Measurements from ENCODE around the gene HMSD. TPM values are rescaled to one million over a fixed set of nuclear protein-coding genes. Genes with fewer than 3 reads are reported as not detected.

The HMSD gene
- polyA plus RNA-seq, 1 of the 3 experiments (the other 2 are of a cell fraction): not detected

DNA sequence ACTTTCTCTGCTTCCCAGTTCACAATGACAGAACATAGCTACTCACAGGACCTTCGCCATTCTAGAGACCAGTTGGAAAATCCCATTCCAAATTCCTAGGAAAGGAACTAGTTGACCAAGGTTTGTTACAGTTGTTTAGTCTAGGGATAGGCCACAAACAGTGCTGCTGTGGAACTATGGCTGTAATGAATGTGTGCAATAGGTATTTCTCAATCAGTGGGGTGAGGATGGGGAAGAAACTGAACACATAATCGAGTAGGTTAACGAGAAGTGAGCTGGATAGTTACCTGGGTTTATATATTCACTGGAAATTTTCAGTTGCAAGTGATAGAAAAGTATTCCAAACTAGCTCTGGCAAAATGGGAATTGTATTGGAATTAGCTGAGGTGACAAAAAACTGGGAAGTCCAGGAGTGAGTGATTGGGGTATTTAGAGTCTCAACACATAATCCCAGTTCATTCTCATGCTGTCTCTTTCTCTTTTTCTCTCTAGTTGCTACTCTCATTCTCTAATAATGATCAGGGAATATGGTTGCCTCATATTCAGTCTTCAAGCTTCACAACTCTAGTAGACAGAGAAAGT, 18.2 kb upstream of the HMSD start:
- peaks cover 4% of the 10 kb centered on the region; the same call in 1 of the 2 replicates for H3K27me3 ChIP-seq (ENCODE audit: insufficient read depth)
- no peaks in the 10 kb centered on the region for H3K9me2 ChIP-seq
- no peaks in the 10 kb centered on the region; a peak in 1 of 4 replicates for H3K4me1 ChIP-seq (ENCODE audit: control insufficient read depth in 1 of 2, insufficient read depth in 2 of 2, low read depth in 1 of 2, low read length in 1 of 2)
- no peaks in the 10 kb centered on the region for H3K79me2 ChIP-seq (ENCODE audit: insufficient read depth)
- no peaks in the 10 kb centered on the region for H3F3A ChIP-seq (replicated peaks; ENCODE audit: insufficient read depth)
- 9% methylated on average over 3 of the region's 3 CpGs for WGBS (ENCODE audit: low lambda C conversion rate)
- H3K9ac ChIP-seq: no peak overlapping the region
- TF ChIP-seq, protein P1, sequence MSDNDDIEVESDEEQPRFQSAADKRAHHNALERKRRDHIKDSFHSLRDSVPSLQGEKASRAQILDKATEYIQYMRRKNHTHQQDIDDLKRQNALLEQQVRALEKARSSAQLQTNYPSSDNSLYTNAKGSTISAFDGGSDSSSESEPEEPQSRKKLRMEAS (IDR thresholded peaks at IDR 0.05; ENCODE audit: low read depth): no peak
- TF ChIP-seq RCOR1 (IDR thresholded peaks at IDR 0.05; ENCODE audit: low read length) (no peak), NFIC (IDR thresholded peaks at IDR 0.05; ENCODE audit: borderline replicate concordance) (no peak), GATA2 (CRISPR knock-in tag; IDR thresholded peaks at IDR 0.05) (no peak), FOXM1 (IDR thresholded peaks at IDR 0.05; ENCODE audit: low read depth) (no peak), TCF12 (IDR thresholded peaks at IDR 0.05) (no peak), NRF1 (IDR thresholded peaks at IDR 0.05; ENCODE audit: low read depth, low read length) (no peak), POLR2AphosphoS5 (IDR thresholded peaks at IDR 0.05; ENCODE audit: low read depth, low read length) (no peak)
- TF ChIP-seq, protein P2, sequence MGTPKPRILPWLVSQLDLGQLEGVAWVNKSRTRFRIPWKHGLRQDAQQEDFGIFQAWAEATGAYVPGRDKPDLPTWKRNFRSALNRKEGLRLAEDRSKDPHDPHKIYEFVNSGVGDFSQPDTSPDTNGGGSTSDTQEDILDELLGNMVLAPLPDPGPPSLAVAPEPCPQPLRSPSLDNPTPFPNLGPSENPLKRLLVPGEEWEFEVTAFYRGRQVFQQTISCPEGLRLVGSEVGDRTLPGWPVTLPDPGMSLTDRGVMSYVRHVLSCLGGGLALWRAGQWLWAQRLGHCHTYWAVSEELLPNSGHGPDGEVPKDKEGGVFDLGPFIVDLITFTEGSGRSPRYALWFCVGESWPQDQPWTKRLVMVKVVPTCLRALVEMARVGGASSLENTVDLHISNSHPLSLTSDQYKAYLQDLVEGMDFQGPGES (IDR thresholded peaks at IDR 0.05; ENCODE audit: low read depth, low read length): no peak
- TF ChIP-seq, protein P3, sequence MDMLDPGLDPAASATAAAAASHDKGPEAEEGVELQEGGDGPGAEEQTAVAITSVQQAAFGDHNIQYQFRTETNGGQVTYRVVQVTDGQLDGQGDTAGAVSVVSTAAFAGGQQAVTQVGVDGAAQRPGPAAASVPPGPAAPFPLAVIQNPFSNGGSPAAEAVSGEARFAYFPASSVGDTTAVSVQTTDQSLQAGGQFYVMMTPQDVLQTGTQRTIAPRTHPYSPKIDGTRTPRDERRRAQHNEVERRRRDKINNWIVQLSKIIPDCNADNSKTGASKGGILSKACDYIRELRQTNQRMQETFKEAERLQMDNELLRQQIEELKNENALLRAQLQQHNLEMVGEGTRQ (IDR thresholded peaks at IDR 0.05; ENCODE audit: borderline replicate concordance, low read depth, low read length): no peak
- no peak overlapping the region for H3K27ac ChIP-seq (ENCODE audit: low read depth in 2 of 2, low read length in 1 of 2)
- H4K20me1 ChIP-seq (ENCODE audit: insufficient read depth): no peaks in the 10 kb centered on the region
- no peak overlapping the region for H3K4me2 ChIP-seq
- H3K36me3 ChIP-seq (replicated peaks in 1 of 2; ENCODE audit: control insufficient read depth in 1 of 2, insufficient read depth in 2 of 2, low read length in 1 of 2): no peaks in the 10 kb centered on the region
- CTCF ChIA-PET: no interaction called here
- H3K4me3 ChIP-seq (ENCODE audit: low read depth in 2 of 2, low read length in 1 of 2): no peak overlapping the region
- POLR2A ChIA-PET: no interaction called here
- no peak overlapping the region for H2AFZ ChIP-seq (ENCODE audit: low read depth)
- no peaks in the 10 kb centered on the region for H3K9me3 ChIP-seq
- no peak for DNase-seq

DNA sequence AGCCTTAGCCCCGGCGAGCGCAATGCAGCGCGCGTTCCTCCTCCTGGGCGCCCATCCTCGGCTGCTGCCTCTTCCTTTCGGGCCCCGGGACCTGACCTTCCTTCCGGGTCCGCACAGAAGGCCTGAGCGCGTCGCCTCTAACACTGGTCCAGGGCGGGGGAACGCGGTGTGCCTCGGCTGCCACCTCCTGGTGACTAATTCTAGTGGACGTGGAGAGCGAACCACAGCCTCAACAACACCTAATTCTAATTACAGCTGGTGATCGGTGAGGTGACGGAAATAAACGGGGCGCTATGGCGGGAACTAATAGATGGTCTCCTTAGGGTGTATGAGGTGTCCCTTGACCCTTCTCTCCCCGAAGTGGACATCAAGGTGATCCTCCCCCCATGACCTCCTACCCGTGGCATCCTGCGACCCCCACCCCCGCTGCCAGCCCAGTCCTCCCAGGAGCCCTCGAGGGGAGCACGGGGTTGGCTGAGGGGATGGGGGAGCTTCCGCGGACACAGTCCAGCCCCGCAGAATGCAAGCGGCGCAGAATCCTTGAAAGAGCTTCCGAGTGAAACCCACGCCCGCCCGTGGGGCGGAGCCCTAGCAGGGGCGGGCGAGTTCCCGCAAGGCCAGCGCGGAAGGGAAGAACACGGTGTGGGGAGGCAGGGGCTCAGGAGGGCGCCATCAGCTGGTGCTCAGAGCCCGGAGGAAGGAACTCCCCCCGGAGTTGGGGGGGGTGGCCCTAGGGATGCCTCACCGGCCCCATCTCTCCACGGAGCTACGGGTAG, 12.8 kb upstream of the HMSD start:
- ChIA-PET POLR2A (no interaction called here), CTCF (interaction anchor here (0.5 to 3.9 kb wide), 34 partner anchors 9 to 514 kb away, joined by 3 to 19 read pairs (median 5); partner anchors contain the start of genes HMSD, SERPINB2 and VPS4B)
- H3K36me3 ChIP-seq (replicated peaks in 1 of 2; ENCODE audit: control insufficient read depth in 1 of 2, insufficient read depth in 2 of 2, low read length in 1 of 2): no peaks in the 10 kb centered on the region
- peak overlapping the region; percentile 82 for H3K4me2 ChIP-seq
- no peaks in the 10 kb centered on the region for H4K20me1 ChIP-seq (ENCODE audit: insufficient read depth)
- H3K27ac ChIP-seq (ENCODE audit: low read depth in 2 of 2, low read length in 1 of 2): no peak overlapping the region
- H3K79me2 ChIP-seq (ENCODE audit: insufficient read depth): no peaks in the 10 kb centered on the region
- DNase-seq: peak; percentile 85
- WGBS (ENCODE audit: low lambda C conversion rate): 10% methylated on average over 29 of the region's 54 CpGs
- peak overlapping the region; percentile 93 for H2AFZ ChIP-seq (ENCODE audit: low read depth)
- H3K9ac ChIP-seq: no peak overlapping the region
- H3K9me2 ChIP-seq: no peaks in the 10 kb centered on the region
- no peaks in the 10 kb centered on the region for H3F3A ChIP-seq (replicated peaks; ENCODE audit: insufficient read depth)
- H3K4me3 ChIP-seq (ENCODE audit: low read depth in 2 of 2, low read length in 1 of 2): peak overlapping the region; percentile 53 to 62
- peaks cover 19% of the 10 kb centered on the region; the same call in 1 of the 2 replicates for H3K27me3 ChIP-seq (ENCODE audit: insufficient read depth)
- peaks cover 0 to 9% of the 10 kb centered on the region in 2 experiments; a peak in 2 of 4 replicates for H3K4me1 ChIP-seq (ENCODE audit: control insufficient read depth in 1 of 2, insufficient read depth in 2 of 2, low read depth in 1 of 2, low read length in 1 of 2)
- no peaks in the 10 kb centered on the region for H3K9me3 ChIP-seq
- peak; percentile 58 for TF ChIP-seq ELF1 (IDR thresholded peaks at IDR 0.05)
- no peak for TF ChIP-seq MEF2A (IDR thresholded peaks at IDR 0.05; ENCODE audit: borderline replicate concordance, low read depth)
- no peak for TF ChIP-seq NFIC (IDR thresholded peaks at IDR 0.05; ENCODE audit: borderline replicate concordance)
- TF ChIP-seq, protein P4, sequence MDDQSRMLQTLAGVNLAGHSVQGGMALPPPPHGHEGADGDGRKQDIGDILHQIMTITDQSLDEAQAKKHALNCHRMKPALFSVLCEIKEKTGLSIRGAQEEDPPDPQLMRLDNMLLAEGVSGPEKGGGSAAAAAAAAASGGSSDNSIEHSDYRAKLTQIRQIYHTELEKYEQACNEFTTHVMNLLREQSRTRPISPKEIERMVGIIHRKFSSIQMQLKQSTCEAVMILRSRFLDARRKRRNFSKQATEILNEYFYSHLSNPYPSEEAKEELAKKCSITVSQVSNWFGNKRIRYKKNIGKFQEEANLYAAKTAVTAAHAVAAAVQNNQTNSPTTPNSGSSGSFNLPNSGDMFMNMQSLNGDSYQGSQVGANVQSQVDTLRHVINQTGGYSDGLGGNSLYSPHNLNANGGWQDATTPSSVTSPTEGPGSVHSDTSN (IDR thresholded peaks at IDR 0.05): no peak
- TF ChIP-seq, protein P5, sequence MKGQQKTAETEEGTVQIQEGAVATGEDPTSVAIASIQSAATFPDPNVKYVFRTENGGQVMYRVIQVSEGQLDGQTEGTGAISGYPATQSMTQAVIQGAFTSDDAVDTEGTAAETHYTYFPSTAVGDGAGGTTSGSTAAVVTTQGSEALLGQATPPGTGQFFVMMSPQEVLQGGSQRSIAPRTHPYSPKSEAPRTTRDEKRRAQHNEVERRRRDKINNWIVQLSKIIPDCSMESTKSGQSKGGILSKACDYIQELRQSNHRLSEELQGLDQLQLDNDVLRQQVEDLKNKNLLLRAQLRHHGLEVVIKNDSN (IDR thresholded peaks at IDR 0.05; ENCODE audit: borderline replicate concordance, low read depth): no peak
- TF ChIP-seq EZH2phosphoT487 (IDR thresholded peaks at IDR 0.05; ENCODE audit: borderline replicate concordance, low read depth): no peak
- no peak for TF ChIP-seq EP300 (IDR thresholded peaks at IDR 0.05; ENCODE audit: borderline replicate concordance in 1 of 2, low read depth in 1 of 2, low read length in 1 of 2)
- TF ChIP-seq, protein P6, sequence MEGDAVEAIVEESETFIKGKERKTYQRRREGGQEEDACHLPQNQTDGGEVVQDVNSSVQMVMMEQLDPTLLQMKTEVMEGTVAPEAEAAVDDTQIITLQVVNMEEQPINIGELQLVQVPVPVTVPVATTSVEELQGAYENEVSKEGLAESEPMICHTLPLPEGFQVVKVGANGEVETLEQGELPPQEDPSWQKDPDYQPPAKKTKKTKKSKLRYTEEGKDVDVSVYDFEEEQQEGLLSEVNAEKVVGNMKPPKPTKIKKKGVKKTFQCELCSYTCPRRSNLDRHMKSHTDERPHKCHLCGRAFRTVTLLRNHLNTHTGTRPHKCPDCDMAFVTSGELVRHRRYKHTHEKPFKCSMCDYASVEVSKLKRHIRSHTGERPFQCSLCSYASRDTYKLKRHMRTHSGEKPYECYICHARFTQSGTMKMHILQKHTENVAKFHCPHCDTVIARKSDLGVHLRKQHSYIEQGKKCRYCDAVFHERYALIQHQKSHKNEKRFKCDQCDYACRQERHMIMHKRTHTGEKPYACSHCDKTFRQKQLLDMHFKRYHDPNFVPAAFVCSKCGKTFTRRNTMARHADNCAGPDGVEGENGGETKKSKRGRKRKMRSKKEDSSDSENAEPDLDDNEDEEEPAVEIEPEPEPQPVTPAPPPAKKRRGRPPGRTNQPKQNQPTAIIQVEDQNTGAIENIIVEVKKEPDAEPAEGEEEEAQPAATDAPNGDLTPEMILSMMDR (IDR thresholded peaks at IDR 0.05): peak; percentile 63
- no peak for TF ChIP-seq FOXJ3 (CRISPR knock-in tag; IDR thresholded peaks at IDR 0.05)
- no peak for TF ChIP-seq FOXM1 (IDR thresholded peaks at IDR 0.05; ENCODE audit: low read depth)
- TF ChIP-seq TEAD4 (IDR thresholded peaks at IDR 0.05; ENCODE audit: borderline replicate concordance, insufficient read depth): no peak
- peak; percentile 59 for TF ChIP-seq SMC3 (IDR thresholded peaks at IDR 0.05; ENCODE audit: low read depth, low read length)
- peak; percentile 67 for TF ChIP-seq RAD21 (IDR thresholded peaks at IDR 0.05; ENCODE audit: low read length)
- no peak for TF ChIP-seq GATA2 (CRISPR knock-in tag; IDR thresholded peaks at IDR 0.05)
